ENCODE results near the gene SPATA31C1. TPM values are rescaled to one million over a fixed set of nuclear protein-coding genes. Genes with fewer than 3 reads are reported as not detected.

SPATA31C1 gene
- total RNA-seq, 1 donor from 2014 or later: not detected

DNA sequence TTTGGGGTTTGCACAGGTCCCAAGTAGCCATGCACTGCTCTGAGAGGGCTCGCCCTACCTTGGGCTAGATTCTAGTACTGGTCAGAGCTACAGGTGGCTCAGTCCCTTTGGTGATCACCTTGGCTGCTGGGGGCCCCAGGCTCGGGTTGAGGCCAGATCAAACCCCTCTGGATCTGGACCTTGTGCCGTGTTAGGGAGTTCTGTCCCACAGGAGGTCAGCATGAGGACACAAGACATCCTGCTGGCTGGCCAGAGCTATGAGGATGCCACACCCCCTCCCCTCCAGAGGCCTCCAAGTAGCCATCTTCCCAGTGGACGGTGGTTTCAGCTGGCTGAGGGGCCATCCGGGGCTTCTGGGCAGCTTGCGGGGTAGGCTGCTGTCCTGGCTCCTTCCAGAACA lies 46.0 kb downstream of the SPATA31C1 start:
- no peak overlapping the region for H3K4me3 ChIP-seq (ENCODE audit: low read depth, low read length)
- no peaks in the 10 kb centered on the region for H3K27me3 ChIP-seq (ENCODE audit: control insufficient read depth, insufficient read depth, low read length)
- no peak for DNase-seq (ENCODE audit: low read depth)
- no peaks in the 10 kb centered on the region for H3K36me3 ChIP-seq (ENCODE audit: control insufficient read depth, insufficient read depth, low read length)
- TF ChIP-seq, protein P1, sequence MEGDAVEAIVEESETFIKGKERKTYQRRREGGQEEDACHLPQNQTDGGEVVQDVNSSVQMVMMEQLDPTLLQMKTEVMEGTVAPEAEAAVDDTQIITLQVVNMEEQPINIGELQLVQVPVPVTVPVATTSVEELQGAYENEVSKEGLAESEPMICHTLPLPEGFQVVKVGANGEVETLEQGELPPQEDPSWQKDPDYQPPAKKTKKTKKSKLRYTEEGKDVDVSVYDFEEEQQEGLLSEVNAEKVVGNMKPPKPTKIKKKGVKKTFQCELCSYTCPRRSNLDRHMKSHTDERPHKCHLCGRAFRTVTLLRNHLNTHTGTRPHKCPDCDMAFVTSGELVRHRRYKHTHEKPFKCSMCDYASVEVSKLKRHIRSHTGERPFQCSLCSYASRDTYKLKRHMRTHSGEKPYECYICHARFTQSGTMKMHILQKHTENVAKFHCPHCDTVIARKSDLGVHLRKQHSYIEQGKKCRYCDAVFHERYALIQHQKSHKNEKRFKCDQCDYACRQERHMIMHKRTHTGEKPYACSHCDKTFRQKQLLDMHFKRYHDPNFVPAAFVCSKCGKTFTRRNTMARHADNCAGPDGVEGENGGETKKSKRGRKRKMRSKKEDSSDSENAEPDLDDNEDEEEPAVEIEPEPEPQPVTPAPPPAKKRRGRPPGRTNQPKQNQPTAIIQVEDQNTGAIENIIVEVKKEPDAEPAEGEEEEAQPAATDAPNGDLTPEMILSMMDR (IDR thresholded peaks at IDR 0.05; ENCODE audit: insufficient read depth, low read length, poor library complexity, severe bottlenecking): no peak

DNA sequence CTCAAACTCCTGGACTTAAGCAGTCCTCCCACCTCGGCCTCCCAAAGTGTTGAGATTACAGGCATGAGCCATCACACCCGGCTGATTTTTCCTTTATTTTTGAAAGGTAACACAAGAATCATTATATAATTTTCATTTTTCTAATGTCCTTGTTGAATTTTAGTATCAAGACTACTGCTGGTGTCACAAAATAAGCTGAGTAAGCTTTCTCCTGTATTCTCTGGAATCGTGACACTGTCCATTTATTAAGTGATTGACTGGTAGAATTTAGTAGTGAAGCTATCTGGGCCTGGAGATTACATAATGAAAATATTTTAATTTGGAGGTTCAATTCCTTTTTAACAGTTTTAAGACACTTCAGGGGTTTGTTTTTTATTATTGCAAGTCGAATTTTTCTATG lies 47.1 kb downstream of the SPATA31C1 start:
- H3K36me3 ChIP-seq (ENCODE audit: control insufficient read depth, insufficient read depth, low read length): no peaks in the 10 kb centered on the region
- TF ChIP-seq, protein P1 (IDR thresholded peaks at IDR 0.05; ENCODE audit: insufficient read depth, low read length, poor library complexity, severe bottlenecking): no peak
- no peak overlapping the region for H3K4me3 ChIP-seq (ENCODE audit: low read depth, low read length)
- DNase-seq (ENCODE audit: low read depth): no peak
- H3K27me3 ChIP-seq (ENCODE audit: control insufficient read depth, insufficient read depth, low read length): no peaks in the 10 kb centered on the region

- DNase-seq (ENCODE audit: low read depth): no peak
- TF ChIP-seq, protein P1 (IDR thresholded peaks at IDR 0.05; ENCODE audit: insufficient read depth, low read length, poor library complexity, severe bottlenecking): no peak
- H3K36me3 ChIP-seq (ENCODE audit: control insufficient read depth, insufficient read depth, low read length): no peaks in the 10 kb centered on the region
- H3K4me3 ChIP-seq (ENCODE audit: low read depth, low read length): no peak overlapping the region
- no peaks in the 10 kb centered on the region for H3K27me3 ChIP-seq (ENCODE audit: control insufficient read depth, insufficient read depth, low read length)
These were observed 50.4 kb downstream of the SPATA31C1 start for GRCh38 chr9:87968155-87968554.

DNA sequence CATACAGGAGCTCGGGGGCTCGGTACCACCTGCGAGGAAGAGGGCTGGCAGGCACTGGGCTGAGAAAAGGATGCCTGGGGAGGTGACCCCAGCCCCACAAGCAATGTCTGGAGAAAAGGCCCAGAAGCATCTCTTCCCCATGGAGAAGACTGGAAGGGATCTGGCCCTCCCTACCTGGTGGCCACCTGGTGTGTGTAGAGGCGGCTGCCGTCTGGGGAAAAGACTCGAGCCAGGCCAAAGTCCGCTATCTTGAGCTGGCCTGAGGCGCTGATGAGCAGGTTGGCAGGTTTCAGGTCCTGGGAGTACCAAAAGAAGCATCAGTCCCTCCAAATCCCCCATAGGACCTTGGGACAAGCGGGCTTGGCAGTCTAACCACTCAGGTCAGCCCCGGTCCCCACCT lies 52.8 kb downstream of the SPATA31C1 start:
- H3K36me3 ChIP-seq (ENCODE audit: control insufficient read depth, insufficient read depth, low read length): no peaks in the 10 kb centered on the region
- no peaks in the 10 kb centered on the region for H3K27me3 ChIP-seq (ENCODE audit: control insufficient read depth, insufficient read depth, low read length)
- TF ChIP-seq, protein P1 (IDR thresholded peaks at IDR 0.05; ENCODE audit: insufficient read depth, low read length, poor library complexity, severe bottlenecking): no peak
- no peak overlapping the region for H3K4me3 ChIP-seq (ENCODE audit: low read depth, low read length)
- no peak for DNase-seq (ENCODE audit: low read depth)

- Histone ChIP-seq H3K36me3 (ENCODE audit: control insufficient read depth, insufficient read depth, low read length) (no peaks in the 10 kb centered on the region), H3K27me3 (ENCODE audit: control insufficient read depth, insufficient read depth, low read length) (no peaks in the 10 kb centered on the region), H3K4me3 (ENCODE audit: low read depth, low read length) (no peak overlapping the region)
- DNase-seq (ENCODE audit: low read depth): no peak
- TF ChIP-seq, protein P1 (IDR thresholded peaks at IDR 0.05; ENCODE audit: insufficient read depth, low read length, poor library complexity, severe bottlenecking): no peak
These were observed 55.4 kb downstream of the SPATA31C1 start for GRCh38 chr9:87973122-87973521.

Other genes with a start within 250 kb of the SPATA31C1 start
- 85.2 and 117 TPM in 2 replicates for gene CTSL, start 191.8 kb upstream of the SPATA31C1 start, total RNA-seq
- gene SPATA31E1, start 35.1 kb upstream of the SPATA31C1 start, total RNA-seq: not detected in 2 replicates
- 9.9 and 11.2 TPM in 2 replicates for gene CDK20, start 56.6 kb downstream of the SPATA31C1 start, total RNA-seq
- not detected in 2 replicates for gene SPATA31C2, start 220.5 kb downstream of the SPATA31C1 start, total RNA-seq